HG02763 (cell line): ENCODE measurements around the gene PDE6A.
"Not testable (repeated sequence)": the region's sequence is repeated elsewhere in the genome, so short reads cannot be mapped to it uniquely, and the experiment has no call there.

Experiments used
- ATAC-seq: cut with Tn5 transposase; IDR thresholded peaks from one replicate; pipeline ENCODE4 v1.9.1; 2021; ENCODE audit warnings: mild to moderate bottlenecking, moderate library complexity; ENCODE audit not compliant: unreplicated experiment

Gene PDE6A

GRCh38 chr5:149898811-149899210, 45.8 kb downstream of the PDE6A start:
- no peak for ATAC-seq

GRCh38 chr5:149895416-149896345, 48.9 kb downstream of the PDE6A start:
- ATAC-seq: no peak

DNA sequence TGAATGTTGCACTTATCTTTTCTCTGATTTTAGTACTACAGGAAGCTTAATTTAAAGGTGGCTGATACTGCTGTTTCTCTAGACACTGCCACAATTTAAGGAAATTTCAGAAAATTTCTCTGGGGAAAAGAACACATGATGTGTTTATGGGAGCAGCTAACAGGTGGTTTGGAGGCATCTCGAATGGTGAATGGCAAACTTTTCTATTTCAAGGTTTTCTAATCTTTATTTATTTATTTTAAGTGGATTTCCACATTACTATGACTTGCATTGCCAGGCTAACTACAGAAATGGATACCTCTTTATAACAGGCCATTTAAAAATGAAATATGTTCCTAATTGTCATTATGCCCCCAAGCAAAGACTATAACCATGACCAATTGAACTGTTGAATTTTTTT, 50.4 kb downstream of the PDE6A start:
- ATAC-seq: no peak

- ATAC-seq: no peak
Observed at GRCh38 chr5:149893403-149893931, 51.1 kb downstream of the PDE6A start.

DNA sequence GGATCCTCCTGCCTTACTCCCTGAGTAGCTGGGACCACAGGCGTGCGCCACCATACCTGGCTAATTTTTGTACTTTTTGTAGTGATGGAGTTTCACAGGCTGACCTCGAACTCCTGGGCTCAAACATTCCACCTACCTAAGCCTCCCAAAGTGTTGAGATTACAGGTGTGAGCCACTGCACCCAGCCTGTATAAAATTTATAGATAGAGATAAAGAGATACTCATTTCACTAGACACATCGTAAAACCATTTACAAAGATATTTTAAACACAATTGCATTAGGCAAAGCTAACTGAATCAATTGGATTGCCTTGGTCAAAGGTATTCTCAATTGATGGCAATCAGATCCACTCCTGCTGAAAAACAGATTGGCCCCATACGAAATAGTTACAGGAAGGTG, 52.0 kb downstream of the PDE6A start:
- no peak for ATAC-seq

- no peak for ATAC-seq
Observed at GRCh38 chr5:149888280-149888679, 56.3 kb downstream of the PDE6A start.

GRCh38 chr5:149887622-149888183, 56.9 kb downstream of the PDE6A start:
- no peak for ATAC-seq

DNA sequence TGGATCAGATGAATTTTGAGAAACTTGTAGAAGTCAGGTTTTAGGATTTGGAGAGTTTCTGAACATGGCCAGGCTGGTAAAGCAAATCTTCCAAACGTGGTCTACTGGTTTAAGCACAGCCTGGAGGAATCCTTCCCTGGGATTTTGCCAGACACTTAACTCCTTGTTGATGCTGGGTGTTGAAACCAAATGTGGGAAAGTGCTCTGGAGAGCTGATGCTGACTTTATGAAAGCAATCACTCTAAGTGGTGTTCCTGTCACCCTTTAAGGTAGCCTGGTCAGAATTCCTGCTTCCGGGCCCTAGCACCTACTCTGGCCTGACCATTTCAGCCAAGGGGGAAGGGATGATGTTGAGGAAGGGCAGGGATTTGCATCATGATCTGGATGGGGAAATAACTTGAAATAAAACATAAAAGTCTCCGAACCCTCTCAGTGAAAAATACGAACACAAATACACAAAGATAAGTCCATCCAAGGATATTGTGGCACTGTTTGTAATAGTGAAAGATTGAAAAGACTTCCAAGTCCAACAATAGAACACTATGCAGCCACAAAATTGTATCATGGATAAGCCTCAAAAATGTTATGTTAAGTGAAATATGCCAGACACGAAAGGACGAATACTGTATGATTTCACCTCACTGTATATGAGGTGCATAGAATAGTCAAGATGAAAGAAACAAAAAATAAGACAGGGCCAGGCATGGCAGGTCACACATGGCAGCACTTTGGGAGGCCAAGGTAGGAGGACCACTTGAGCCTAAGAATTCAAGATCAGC, 57.7 kb downstream of the PDE6A start:
- no peak for ATAC-seq

- ATAC-seq: no peak
Observed at GRCh38 chr5:149886060-149886459, 58.5 kb downstream of the PDE6A start.

DNA sequence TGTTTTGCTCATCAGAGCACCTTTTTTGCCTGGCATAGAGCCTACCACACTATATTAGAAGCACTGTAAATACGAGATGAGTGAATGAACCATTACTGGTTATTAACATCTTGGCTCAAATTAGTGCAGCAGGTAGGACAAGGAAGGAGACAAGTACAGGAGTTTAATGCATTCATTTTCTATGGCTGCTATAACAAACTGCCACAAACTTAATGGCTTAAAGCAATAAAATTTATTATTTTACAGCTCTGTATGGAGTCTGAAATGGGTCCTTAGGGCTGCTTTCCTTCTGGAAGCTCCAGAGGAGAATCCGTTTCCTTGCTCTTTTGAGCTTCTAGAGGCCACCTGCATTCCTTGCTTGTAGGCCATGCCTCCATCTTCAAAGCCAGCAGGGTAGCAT, 59.1 kb downstream of the PDE6A start:
- no peak for ATAC-seq

- ATAC-seq: no peak
Observed at GRCh38 chr5:149883550-149883949, 61.0 kb downstream of the PDE6A start.

DNA sequence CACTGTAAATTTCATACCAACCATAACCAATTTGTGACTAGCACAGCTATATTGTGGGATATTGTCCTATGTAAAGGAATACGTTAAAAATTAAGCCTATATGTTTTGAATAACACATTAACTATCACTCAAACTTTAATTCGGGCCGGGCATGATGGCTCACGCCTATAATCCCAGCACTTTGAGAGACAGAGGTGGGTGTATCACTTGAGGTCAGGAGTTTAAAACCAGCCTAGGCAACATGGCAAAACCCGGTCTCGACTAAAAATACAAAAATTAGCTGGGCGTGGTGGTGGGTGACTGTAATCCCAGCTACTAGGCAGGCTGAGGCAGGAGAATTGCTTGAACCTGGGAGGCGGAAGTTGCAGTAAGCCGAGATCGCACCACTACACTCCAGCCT, 62.0 kb downstream of the PDE6A start:
- not testable (repeated sequence) for ATAC-seq

GRCh38 chr5:149881874-149882273, 62.7 kb downstream of the PDE6A start:
- ATAC-seq: no peak

- no peak for ATAC-seq
Observed at GRCh38 chr5:149881069-149881622, 63.4 kb downstream of the PDE6A start.

DNA sequence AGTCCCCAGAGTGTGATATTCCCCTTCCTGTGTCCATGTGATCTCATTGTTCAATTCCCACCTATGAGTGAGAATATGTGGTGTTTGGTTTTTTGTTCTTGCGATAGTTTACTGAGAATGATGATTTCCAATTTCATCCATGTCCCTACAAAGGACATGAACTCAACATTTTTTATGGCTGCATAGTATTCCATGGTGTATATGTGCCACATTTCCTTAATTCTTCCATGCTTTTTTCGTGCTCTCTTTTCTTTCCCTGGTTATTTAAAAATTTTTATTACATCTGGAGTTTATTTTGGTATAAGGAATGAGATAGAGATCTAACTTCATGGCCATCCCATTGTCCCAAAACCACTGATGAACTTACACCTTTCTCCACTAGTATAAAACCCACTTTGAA, 65.0 kb downstream of the PDE6A start:
- not testable (repeated sequence) for ATAC-seq

DNA sequence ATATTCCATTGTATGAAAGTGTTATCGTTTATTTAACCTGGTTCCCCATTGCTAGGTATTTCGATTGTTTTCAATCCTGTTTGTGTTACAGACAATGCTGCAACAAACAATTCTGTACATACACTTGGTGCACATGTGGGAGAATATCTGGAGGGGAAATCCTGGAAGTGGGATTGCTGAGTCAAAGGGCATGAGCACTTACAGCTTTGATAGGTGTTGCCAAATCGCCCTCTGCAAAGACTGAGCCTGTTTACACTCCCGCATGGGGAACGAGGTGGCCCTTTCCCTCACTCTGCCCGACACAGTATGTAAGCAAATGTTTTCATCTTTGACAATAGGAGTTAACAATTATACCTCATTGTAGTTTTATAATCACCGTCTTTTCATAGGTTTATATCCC, 66.2 kb downstream of the PDE6A start:
- ATAC-seq: no peak

DNA sequence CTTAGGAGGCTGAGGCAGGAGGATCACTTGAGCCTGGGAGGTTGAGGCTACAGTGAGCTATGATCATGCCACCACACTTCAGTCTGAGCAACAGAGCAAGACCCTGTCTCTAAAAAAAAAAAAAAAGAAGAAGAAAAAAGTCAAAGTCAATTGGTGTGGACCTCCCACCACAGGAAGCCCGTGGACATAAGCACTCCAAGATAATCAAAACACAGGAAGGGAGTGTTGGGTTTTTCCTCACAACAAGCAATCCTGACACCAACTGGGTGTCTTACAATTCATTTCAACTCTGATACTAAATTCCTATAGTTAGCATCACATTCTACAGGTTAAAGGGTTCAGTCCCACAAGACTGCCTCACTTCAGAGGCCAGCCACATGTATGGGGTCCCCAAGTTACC, 70.7 kb downstream of the PDE6A start:
- no peak for ATAC-seq

DNA sequence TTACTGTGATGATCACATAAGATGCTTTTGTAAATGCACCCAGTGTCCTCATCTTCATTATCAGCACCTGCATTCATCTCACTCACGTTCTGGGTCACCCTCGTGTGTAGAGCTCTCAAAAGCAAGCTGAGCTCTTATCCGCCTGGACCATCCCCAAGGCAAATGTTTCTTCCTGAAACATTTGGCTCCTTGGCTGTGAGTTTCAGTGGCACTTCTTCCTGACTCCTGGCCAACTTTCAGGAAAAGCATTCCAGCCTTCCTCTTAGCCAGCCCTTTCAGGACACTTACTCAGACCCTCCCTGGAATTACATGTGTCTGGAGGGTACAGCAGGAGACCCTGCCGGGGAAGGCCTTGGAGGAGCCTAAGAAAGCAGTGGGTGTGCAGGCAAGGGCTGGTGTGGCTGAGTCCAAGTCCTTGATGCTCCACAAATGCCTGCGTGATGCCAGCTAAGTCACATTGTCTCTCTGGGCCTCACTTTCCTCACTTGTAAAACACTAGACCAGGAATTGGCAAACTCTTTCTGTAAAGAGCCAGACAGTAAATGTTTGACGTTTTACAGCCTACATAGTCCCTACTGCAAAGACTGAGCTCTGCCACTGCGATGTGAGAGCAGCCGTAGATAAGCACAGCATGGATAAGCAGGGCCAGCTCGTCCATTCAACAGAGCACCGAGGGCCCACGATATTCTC, 72.1 kb downstream of the PDE6A start:
- ATAC-seq: no peak

- no peak for ATAC-seq
Observed at GRCh38 chr5:149871471-149871870, 73.1 kb downstream of the PDE6A start.

DNA sequence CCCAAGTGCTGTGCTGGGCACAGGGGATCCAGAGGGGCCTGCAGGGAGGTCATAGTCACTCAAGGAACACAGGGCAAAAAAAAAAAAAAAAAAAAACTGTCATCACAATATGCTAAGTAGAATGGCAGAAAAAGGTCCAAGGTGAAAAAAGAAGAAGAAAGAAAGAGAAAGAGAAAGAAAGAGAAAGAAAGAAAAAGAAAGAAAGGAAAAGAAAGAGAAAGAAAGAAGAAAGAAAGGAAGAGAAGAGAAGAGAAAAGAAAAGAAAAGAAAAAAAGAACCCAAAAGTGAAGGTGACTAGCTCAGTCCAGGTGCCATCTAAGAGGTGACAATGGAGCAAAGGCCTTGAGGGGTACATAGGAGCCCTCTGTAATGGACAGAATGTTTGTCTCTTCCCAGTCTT, 73.9 kb downstream of the PDE6A start:
- no peak for ATAC-seq

DNA sequence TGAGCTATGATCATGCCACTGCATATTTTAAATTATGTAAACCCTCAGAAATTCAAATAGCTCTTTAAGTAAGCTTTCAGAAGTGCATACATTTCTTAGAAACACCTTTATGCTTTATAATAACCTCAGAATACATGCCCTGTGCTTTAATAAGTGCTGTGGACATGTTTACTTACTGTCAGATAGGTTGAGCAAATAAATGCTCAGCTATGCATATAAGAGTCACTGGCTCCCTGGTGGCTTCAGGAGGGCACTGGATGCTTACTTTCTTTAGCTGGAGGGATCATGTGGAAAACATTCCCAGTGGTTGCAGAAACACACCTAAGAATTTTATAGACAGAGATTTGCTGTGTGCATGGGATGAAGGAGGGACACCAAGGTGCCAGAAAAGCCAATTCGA, 74.4 kb downstream of the PDE6A start:
- no peak for ATAC-seq
